Caco-2 (cell line): Measurements from ENCODE around the gene SLC8A2. TPM values are rescaled to one million over a fixed set of nuclear protein-coding genes. Genes with fewer than 3 reads are reported as not detected.

Experiments
- BruUV-seq: library from RNA; stranded (reverse); fragments of 400-500 nt; replicated peaks from 2 replicates; lab custom pipeline; 2021; lab: Mats Ljungman, UMichigan
- CTCF ChIA-PET: fragments of 300-600 bp; sonication (Branson Sonifier 250); formaldehyde crosslinking; loops from one replicate; lab custom pipeline; 2022; ENCODE audit warnings: antibody characterized with exemption; lab: Charles Lee
- POLR2A ChIA-PET: fragments of 300-600 bp; sonication (Branson Sonifier 250); formaldehyde crosslinking; loops from one replicate; lab custom pipeline; 2022; ENCODE audit warnings: antibody characterized with exemption; lab: Charles Lee
- DNase-seq, 2 experiments: peaks; one replicate each; pipeline versions ENCODE4 v3.0.0 to v3.0.0-alpha.2; 2020 to 2022
- H3K27me3 ChIP-seq: replicated peaks from 2 replicates; pipeline ENCODE4 v1.6.0; 2011; ENCODE audit warnings: low read length; ENCODE audit not compliant: control insufficient read depth, insufficient read depth
- H3K36me3 ChIP-seq: 2 replicates; pipeline ENCODE4 v1.5.1; 2011; ENCODE audit warnings: low read length; ENCODE audit not compliant: control insufficient read depth, insufficient read depth
- H3K4me1 ChIP-seq: fragments of 250-450 bp; sonication (Bioruptor Pico); 2 replicates; pipeline ENCODE4 v1.5.1; 2020; ENCODE audit warnings: mild to moderate bottlenecking
- H3K4me3 ChIP-seq: 2 replicates; pipeline ENCODE4 v1.5.1; 2011; ENCODE audit warnings: low read depth, mild to moderate bottlenecking, control low read depth, low read length
- H3K9me3 ChIP-seq: fragments of 250-450 bp; sonication (Bioruptor Pico); 2 replicates; pipeline ENCODE4 v1.5.1; 2020; ENCODE audit warnings: mild to moderate bottlenecking, moderate library complexity
- H3K27ac Mint-ChIP-seq: one replicate; pipeline ENCODE4 v1.8.0; 2022; ENCODE audit warnings: mixed read lengths; ENCODE audit not compliant: unreplicated experiment
- H3K27me3 Mint-ChIP-seq: one replicate; pipeline ENCODE4 v1.8.0; 2022; ENCODE audit warnings: mixed read lengths; ENCODE audit not compliant: insufficient read depth, unreplicated experiment
- H3K36me3 Mint-ChIP-seq: one replicate; pipeline ENCODE4 v1.8.0; 2022; ENCODE audit warnings: mild to moderate bottlenecking, mixed read lengths; ENCODE audit not compliant: insufficient read depth, unreplicated experiment
- H3K4me1 Mint-ChIP-seq: one replicate; pipeline ENCODE4 v1.8.0; 2022; ENCODE audit warnings: low read depth, mixed read lengths; ENCODE audit not compliant: unreplicated experiment
- H3K4me3 Mint-ChIP-seq: one replicate; pipeline ENCODE4 v1.8.0; 2022; ENCODE audit warnings: mild to moderate bottlenecking, moderate library complexity, mixed read lengths; ENCODE audit not compliant: unreplicated experiment
- H3K9me3 Mint-ChIP-seq: one replicate; pipeline ENCODE4 v1.8.0; 2022; ENCODE audit warnings: mixed read lengths; ENCODE audit not compliant: unreplicated experiment
- intact Hi-C: fragments of 100-400 bp; cut with micrococcal nuclease; formaldehyde crosslinking; loops from one replicate; pipeline ENCODE4 v1.10.0; 2022; ENCODE audit not compliant: unreplicated experiment
- total RNA-seq: library from RNA; stranded (reverse); gene quantifications from 2 replicates; pipeline ENCODE4 v1.2.3, GENCODE V29; 2022
- TF ChIP-seq, protein P1 (sequence below), 2 experiments: fragments of 200-600 bp in 1 of 2; IDR thresholded peaks; 1 replicate in 1 of 2; 2 replicates in 1 of 2; pipeline versions ENCODE4 v1.5.1 to v1.8.0; 2011 to 2022; ENCODE audit warnings: antibody characterized with exemption in 1 of 2, control low read depth in 1 of 2, inconsistent platforms in 1 of 2, low read depth in 1 of 2, low read length in 1 of 2, mild to moderate bottlenecking in 1 of 2, moderate library complexity in 1 of 2; ENCODE audit not compliant: insufficient read depth in 1 of 2, severe bottlenecking in 1 of 2, unreplicated experiment in 1 of 2

SLC8A2 gene
- total RNA-seq, 1 experiment from 2014 or later: 1.2 TPM

DNA sequence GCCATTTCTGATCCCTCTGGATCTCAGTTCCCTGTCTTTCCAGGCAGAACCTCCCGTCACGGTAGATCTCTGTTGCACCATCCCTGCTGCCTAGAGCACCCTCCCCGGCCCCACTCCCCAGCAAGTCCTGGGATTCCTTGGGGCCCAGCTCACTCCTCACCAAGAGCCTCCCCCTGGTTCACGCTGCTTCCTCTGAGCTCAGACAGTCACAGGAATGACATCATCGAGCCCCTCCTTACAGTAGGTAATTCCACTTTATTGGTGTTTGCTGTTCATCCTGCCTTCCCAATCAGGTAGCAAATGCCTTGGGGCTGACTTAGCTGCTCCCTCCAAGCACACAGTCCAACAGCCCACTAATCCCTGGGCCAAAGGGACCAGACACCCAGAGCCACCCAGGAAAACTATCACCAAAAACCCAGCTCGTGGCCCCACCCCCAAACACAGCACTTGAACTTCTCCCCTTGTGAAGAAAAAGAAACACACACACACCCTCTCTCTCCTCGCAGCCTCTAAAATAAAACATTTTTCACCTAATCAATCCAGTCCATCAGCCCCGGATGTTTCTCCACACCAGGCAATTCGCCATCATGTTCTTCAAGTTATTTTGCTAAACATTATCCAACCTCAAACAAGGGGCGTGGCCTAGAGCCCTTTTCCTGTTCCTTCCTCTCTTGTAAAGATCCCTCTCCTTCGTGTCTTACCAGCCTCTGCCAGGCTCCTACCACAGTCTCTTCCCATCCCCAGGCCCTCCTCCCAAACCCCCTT is 40.7 kb upstream of the SLC8A2 start:
- Mint-ChIP-seq H3K36me3 (peaks cover 46% of the 10 kb centered on the region), H3K4me3 (peak overlapping the region; percentile 100), H3K27ac (peak overlapping the region; percentile 87), H3K9me3 (no peaks in the 10 kb centered on the region), H3K4me1 (peaks cover 34% of the 10 kb centered on the region), H3K27me3 (no peaks in the 10 kb centered on the region)
- intact Hi-C loops: loop anchor here (1.0 kb wide), 1 partner anchor 186 kb away; no protein-coding TSS in a partner anchor
- ChIA-PET CTCF (interaction anchor here (0.5 to 2.6 kb wide), 5 partner anchors 18 to 163 kb away, joined by 3 to 17 read pairs (median 3); partner anchors contain the start of genes DHX34 and KPTN), POLR2A (interaction anchor here (0.6 to 0.8 kb wide), 2 partner anchors 8 to 136 kb away, joined by 3 to 8 read pairs; no protein-coding TSS in a partner anchor)
- Histone ChIP-seq H3K4me3 (peak overlapping the region; percentile 29), H3K27me3 (no peaks in the 10 kb centered on the region), H3K9me3 (no peaks in the 10 kb centered on the region), H3K4me1 (peaks cover 25% of the 10 kb centered on the region), H3K36me3 (no peaks in the 10 kb centered on the region)
- peak; percentile 69 for DNase-seq
- TF ChIP-seq, protein P1, sequence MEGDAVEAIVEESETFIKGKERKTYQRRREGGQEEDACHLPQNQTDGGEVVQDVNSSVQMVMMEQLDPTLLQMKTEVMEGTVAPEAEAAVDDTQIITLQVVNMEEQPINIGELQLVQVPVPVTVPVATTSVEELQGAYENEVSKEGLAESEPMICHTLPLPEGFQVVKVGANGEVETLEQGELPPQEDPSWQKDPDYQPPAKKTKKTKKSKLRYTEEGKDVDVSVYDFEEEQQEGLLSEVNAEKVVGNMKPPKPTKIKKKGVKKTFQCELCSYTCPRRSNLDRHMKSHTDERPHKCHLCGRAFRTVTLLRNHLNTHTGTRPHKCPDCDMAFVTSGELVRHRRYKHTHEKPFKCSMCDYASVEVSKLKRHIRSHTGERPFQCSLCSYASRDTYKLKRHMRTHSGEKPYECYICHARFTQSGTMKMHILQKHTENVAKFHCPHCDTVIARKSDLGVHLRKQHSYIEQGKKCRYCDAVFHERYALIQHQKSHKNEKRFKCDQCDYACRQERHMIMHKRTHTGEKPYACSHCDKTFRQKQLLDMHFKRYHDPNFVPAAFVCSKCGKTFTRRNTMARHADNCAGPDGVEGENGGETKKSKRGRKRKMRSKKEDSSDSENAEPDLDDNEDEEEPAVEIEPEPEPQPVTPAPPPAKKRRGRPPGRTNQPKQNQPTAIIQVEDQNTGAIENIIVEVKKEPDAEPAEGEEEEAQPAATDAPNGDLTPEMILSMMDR (IDR thresholded peaks at IDR 0.05; ENCODE audit: insufficient read depth in 1 of 2, low read depth in 1 of 2, low read length in 1 of 2, severe bottlenecking in 1 of 2, unreplicated experiment in 1 of 2): no peak
- BruUV-seq: TSS peak; percentile 10

DNA sequence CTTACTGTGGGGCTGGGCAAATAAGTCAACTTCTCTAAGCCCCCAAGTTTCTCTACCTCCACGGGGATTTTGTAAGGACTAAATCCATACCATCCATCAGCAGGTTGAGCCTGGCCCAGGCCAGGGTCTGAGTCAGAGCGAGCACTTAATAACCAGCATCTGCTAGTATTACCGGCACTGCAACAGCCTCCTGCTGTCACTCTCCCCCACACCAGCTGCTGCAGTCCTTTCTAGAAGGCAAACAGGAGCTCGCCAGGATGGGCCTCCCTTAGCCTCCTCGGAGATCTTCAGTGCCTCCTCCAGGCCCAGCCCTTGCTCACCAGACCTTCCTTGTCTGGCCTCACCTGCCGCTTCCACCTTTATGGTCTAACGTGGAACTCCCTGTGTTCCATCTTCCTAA is 40.0 kb upstream of the SLC8A2 start:
- Mint-ChIP-seq H3K27ac (peak overlapping the region; percentile 87), H3K9me3 (no peaks in the 10 kb centered on the region), H3K36me3 (peaks cover 52% of the 10 kb centered on the region), H3K27me3 (no peaks in the 10 kb centered on the region), H3K4me3 (peak overlapping the region; percentile 100), H3K4me1 (peaks cover 34% of the 10 kb centered on the region)
- no peak for DNase-seq
- H3K27me3 ChIP-seq: no peaks in the 10 kb centered on the region
- no peaks in the 10 kb centered on the region for H3K9me3 ChIP-seq
- peaks cover 25% of the 10 kb centered on the region for H3K4me1 ChIP-seq
- intact Hi-C loops: loop anchor here (1.0 kb wide), 1 partner anchor 187 kb away; no protein-coding TSS in a partner anchor
- TF ChIP-seq, protein P1 (IDR thresholded peaks at IDR 0.05; ENCODE audit: insufficient read depth in 1 of 2, low read depth in 1 of 2, low read length in 1 of 2, severe bottlenecking in 1 of 2, unreplicated experiment in 1 of 2): no peak
- POLR2A ChIA-PET: interaction anchor here (0.6 to 0.8 kb wide), 2 partner anchors 9 to 137 kb away, joined by 3 to 8 read pairs; no protein-coding TSS in a partner anchor
- no peaks in the 10 kb centered on the region for H3K36me3 ChIP-seq
- CTCF ChIA-PET: interaction anchor here (0.5 to 2.6 kb wide), 4 partner anchors 17 to 162 kb away, joined by 3 to 17 read pairs (median 4); partner anchors contain the start of genes DHX34 and KPTN
- peak overlapping the region; percentile 29; the same call in 1 of the 2 replicates for H3K4me3 ChIP-seq
- BruUV-seq: no TSS peak

DNA sequence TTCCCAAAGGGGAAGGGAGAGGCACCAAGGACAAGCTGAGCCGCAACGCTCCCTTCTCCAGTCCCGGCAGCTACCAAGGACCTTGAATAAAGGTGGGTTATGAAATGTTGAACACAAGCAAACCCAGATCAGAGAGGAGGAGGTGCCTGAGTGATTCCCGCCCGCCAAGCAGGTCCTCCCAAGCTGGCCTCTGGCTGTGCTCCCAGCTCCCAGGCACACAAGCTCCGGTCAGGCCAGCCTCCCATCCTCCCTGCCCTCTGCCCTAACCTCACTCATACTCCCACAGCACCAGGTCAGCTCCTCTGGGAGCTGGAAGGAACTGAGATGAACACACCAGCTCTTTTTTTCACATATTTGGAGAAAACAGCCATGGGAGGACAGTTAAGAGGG is 39.4 kb upstream of the SLC8A2 start:
- Mint-ChIP-seq H3K9me3 (no peaks in the 10 kb centered on the region), H3K27ac (no peak overlapping the region), H3K27me3 (no peaks in the 10 kb centered on the region), H3K4me1 (peaks cover 34% of the 10 kb centered on the region), H3K36me3 (peaks cover 54% of the 10 kb centered on the region), H3K4me3 (no peak overlapping the region)
- ChIA-PET POLR2A (no interaction called here), CTCF (interaction anchor here (1.2 kb wide), 1 partner anchor 162 kb away, joined by 3 read pairs; the partner anchor contains the start of gene DHX34)
- intact Hi-C loops: no loop called here
- TF ChIP-seq, protein P1 (IDR thresholded peaks at IDR 0.05; ENCODE audit: insufficient read depth in 1 of 2, low read depth in 1 of 2, low read length in 1 of 2, severe bottlenecking in 1 of 2, unreplicated experiment in 1 of 2): no peak
- no peak for DNase-seq
- Histone ChIP-seq H3K4me1 (peaks cover 23% of the 10 kb centered on the region), H3K9me3 (no peaks in the 10 kb centered on the region), H3K36me3 (no peaks in the 10 kb centered on the region), H3K4me3 (no peak overlapping the region), H3K27me3 (no peaks in the 10 kb centered on the region)
- BruUV-seq: no TSS peak
